PFSK-1 (cell line): ENCODE measurements around the gene MYBPH.

Experiments used
- FOXP2 ChIP-seq: optimal IDR thresholded peaks from 2 replicates; pipeline ENCODE3; 2011; ENCODE audit warnings: borderline replicate concordance, control low read depth, inconsistent platforms; ENCODE audit not compliant: insufficient read depth; ENCODE audit errors: extremely low read length, extremely low read depth
- POLR2AphosphoS5 ChIP-seq: IDR thresholded peaks from 2 replicates; pipeline ENCODE4 v1.6.1; 2012; ENCODE audit warnings: low read depth, mild to moderate bottlenecking, control low read depth, low read length, moderate library complexity
- SIN3A ChIP-seq: IDR thresholded peaks from 2 replicates; pipeline ENCODE4 v1.6.1; 2012; ENCODE audit warnings: mild to moderate bottlenecking, low read length, moderate library complexity, borderline replicate concordance; ENCODE audit not compliant: insufficient read depth
- TAF1 ChIP-seq: IDR thresholded peaks from 2 replicates; pipeline ENCODE4 v1.6.1; 2012; ENCODE audit warnings: low read length, control low read depth, borderline replicate concordance; ENCODE audit not compliant: insufficient read depth
- TF ChIP-seq, protein P1 (sequence below), 2 experiments: IDR thresholded peaks; 2 replicates each; pipeline versions ENCODE4 v1.6.1 to v1.8.0; 2011 to 2012; ENCODE audit warnings: low read depth in 2 of 2, low read length in 2 of 2, control low read depth in 1 of 2, inconsistent platforms in 1 of 2, mild to moderate bottlenecking in 1 of 2, moderate library complexity in 1 of 2; ENCODE audit not compliant: insufficient read depth in 1 of 2

DNA sequence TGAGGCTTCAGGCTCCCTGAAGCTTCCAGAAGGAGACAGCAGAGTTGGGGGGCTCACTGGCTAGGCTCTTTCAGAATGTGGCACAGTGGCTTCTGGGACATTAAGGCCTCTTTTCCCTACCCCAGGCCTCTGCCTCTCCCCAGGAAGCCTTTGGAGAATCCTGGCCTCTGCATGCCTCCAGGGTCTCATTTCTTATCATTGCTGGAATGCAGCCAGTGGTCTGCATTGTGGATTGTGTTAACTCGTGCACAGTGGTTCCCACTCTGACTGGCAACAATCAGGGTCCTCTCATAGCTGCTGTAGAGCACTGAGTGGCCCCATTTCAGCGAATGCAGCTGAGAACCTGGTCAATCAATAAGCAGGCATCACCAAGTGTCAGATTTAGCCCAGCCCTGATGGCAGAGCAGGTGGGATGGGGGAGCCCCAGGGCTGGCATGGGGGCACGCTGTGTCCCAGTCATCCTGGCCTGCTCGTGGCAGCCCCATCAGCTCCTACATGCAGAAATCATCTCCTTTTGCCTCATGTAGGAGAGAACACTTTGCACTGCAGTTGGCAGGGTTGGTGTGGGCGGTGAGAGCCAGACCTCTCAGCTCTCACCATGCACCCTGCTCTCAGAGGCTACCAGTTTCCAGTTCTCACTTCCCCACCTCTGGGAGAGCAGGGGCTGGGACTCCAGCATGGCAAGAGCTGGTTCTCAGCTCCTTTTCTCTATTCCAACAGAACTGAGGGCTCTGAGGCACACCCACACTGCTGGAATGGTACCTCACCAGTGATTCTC, 34.7 kb downstream of the MYBPH start:
- TF ChIP-seq, protein P1, sequence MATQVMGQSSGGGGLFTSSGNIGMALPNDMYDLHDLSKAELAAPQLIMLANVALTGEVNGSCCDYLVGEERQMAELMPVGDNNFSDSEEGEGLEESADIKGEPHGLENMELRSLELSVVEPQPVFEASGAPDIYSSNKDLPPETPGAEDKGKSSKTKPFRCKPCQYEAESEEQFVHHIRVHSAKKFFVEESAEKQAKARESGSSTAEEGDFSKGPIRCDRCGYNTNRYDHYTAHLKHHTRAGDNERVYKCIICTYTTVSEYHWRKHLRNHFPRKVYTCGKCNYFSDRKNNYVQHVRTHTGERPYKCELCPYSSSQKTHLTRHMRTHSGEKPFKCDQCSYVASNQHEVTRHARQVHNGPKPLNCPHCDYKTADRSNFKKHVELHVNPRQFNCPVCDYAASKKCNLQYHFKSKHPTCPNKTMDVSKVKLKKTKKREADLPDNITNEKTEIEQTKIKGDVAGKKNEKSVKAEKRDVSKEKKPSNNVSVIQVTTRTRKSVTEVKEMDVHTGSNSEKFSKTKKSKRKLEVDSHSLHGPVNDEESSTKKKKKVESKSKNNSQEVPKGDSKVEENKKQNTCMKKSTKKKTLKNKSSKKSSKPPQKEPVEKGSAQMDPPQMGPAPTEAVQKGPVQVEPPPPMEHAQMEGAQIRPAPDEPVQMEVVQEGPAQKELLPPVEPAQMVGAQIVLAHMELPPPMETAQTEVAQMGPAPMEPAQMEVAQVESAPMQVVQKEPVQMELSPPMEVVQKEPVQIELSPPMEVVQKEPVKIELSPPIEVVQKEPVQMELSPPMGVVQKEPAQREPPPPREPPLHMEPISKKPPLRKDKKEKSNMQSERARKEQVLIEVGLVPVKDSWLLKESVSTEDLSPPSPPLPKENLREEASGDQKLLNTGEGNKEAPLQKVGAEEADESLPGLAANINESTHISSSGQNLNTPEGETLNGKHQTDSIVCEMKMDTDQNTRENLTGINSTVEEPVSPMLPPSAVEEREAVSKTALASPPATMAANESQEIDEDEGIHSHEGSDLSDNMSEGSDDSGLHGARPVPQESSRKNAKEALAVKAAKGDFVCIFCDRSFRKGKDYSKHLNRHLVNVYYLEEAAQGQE (IDR thresholded peaks at IDR 0.05; ENCODE audit: insufficient read depth in 1 of 2, low read depth in 2 of 2, low read length in 2 of 2) = no peak
- TF ChIP-seq POLR2AphosphoS5 (no peak), FOXP2 (no peak), TAF1 (no peak), SIN3A (no peak)
